SK-N-SH (cell line): ENCODE measurements around the gene CHSY3. TPM values are rescaled to one million over a fixed set of nuclear protein-coding genes. Genes with fewer than 3 reads are reported as not detected.

ENCODE experiments used
- CTCF ChIA-PET: fragments of 300-600, 350-600 bp; formaldehyde crosslinking; extraction: SDS; loops from one replicate; lab custom pipeline; 2021; lab: Yijun Ruan, JAX
- POLR2A ChIA-PET: fragments of 350-600 bp; sonication (Branson Sonifier 250); formaldehyde crosslinking; extraction: SDS; loops from one replicate; lab custom pipeline; 2020; ENCODE audit warnings: antibody characterized with exemption, inconsistent platforms; lab: Yijun Ruan, JAX
- DNase-seq: peaks from one replicate; pipeline ENCODE4 v3.0.0; 2012
- H2AFZ ChIP-seq: fragments of 200-600 bp; sonication (generic); 2 replicates; pipeline ENCODE4 v1.8.1; 2016; ENCODE audit warnings: antibody characterized with exemption, mild to moderate bottlenecking, low read depth
- H3F3A ChIP-seq: fragments of 200-600 bp; sonication (generic); replicated peaks from 2 replicates; pipeline ENCODE3; 2016; ENCODE audit warnings: antibody characterized with exemption, mild to moderate bottlenecking; ENCODE audit not compliant: insufficient read depth
- H3K27ac ChIP-seq, 2 experiments: fragments of 200-500 bp in 1 of 2; fragments of 200-600 bp in 1 of 2; sonication (Bioruptor generic) in 1 of 2; sonication (generic), shearing (Covaris generic) in 1 of 2; 2 replicates each; pipeline versions ENCODE4 v1.5.1 to v1.6.1; 2014 to 2016; ENCODE audit warnings: low read depth in 2 of 2, inconsistent platforms in 1 of 2, low read length in 1 of 2, mild to moderate bottlenecking in 1 of 2, mixed read lengths in 1 of 2
- H3K27me3 ChIP-seq: fragments of 200-600 bp; sonication (generic), shearing (Covaris generic); 2 replicates; pipeline ENCODE4 v1.6.1; 2016; ENCODE audit warnings: mixed run types; ENCODE audit not compliant: insufficient read depth
- H3K36me3 ChIP-seq, 2 experiments: fragments of 200-500 bp in 1 of 2; fragments of 200-600 bp in 1 of 2; sonication (Bioruptor generic) in 1 of 2; sonication (generic) in 1 of 2; replicated peaks in 1 of 2; 2 replicates each; pipeline versions ENCODE3 to v1.5.1; 2014 to 2016; ENCODE audit warnings: low read length in 1 of 2, mild to moderate bottlenecking in 1 of 2; ENCODE audit not compliant: insufficient read depth in 2 of 2, control insufficient read depth in 1 of 2
- H3K4me1 ChIP-seq, 2 experiments: fragments of 200-500 bp in 1 of 2; fragments of 200-600 bp in 1 of 2; sonication (Bioruptor generic) in 1 of 2; sonication (generic), shearing (Covaris generic) in 1 of 2; 2 replicates each; pipeline versions ENCODE4 v1.5.1 to v1.6.1; 2014 to 2016; ENCODE audit warnings: low read depth in 1 of 2, low read length in 1 of 2, mixed run types in 1 of 2; ENCODE audit not compliant: insufficient read depth in 2 of 2, control insufficient read depth in 1 of 2
- H3K4me2 ChIP-seq: fragments of 200-600 bp; sonication (generic), shearing (Covaris generic); 2 replicates; pipeline ENCODE4 v1.6.1; 2017; ENCODE audit warnings: mixed run types
- H3K4me3 ChIP-seq, 2 experiments: fragments of 200-500 bp in 1 of 2; fragments of 200-600 bp in 1 of 2; sonication (Bioruptor generic) in 1 of 2; sonication (generic), shearing (Covaris generic) in 1 of 2; 2 replicates each; pipeline versions ENCODE4 v1.5.1 to v1.8.1; 2014 to 2016; ENCODE audit warnings: low read depth in 2 of 2, inconsistent platforms in 1 of 2, low read length in 1 of 2, mild to moderate bottlenecking in 1 of 2, mixed read lengths in 1 of 2, moderate library complexity in 1 of 2
- H3K79me2 ChIP-seq: fragments of 200-600 bp; sonication (generic); 2 replicates; pipeline ENCODE4 v1.8.1; 2017; ENCODE audit warnings: mild to moderate bottlenecking; ENCODE audit not compliant: insufficient read depth
- H3K9ac ChIP-seq: fragments of 200-600 bp; sonication (generic); 2 replicates; pipeline ENCODE4 v1.6.1; 2017; ENCODE audit warnings: mixed run types
- H3K9me2 ChIP-seq: fragments of 200-600 bp; sonication (generic); 2 replicates; pipeline ENCODE4 v1.6.1; 2017; ENCODE audit warnings: mixed run types
- H3K9me3 ChIP-seq: fragments of 200-600 bp; sonication (generic); 2 replicates; pipeline ENCODE4 v1.6.1; 2017; ENCODE audit warnings: mixed run types, mild to moderate bottlenecking, moderate library complexity
- H4K20me1 ChIP-seq: fragments of 200-600 bp; sonication (generic); 2 replicates; pipeline ENCODE4 v1.6.1; 2017; ENCODE audit warnings: mild to moderate bottlenecking, mixed run types; ENCODE audit not compliant: insufficient read depth
- CHD2 ChIP-seq: fragments of 150-350 bp; IDR thresholded peaks from 2 replicates; pipeline ENCODE4 v1.6.1; 2018; ENCODE audit warnings: low read length; ENCODE audit not compliant: partially characterized antibody
- CTCF ChIP-seq: fragments of 200-600 bp; sonication (generic); IDR thresholded peaks from 2 replicates; pipeline ENCODE4 v1.6.1; 2017; ENCODE audit warnings: antibody characterized with exemption, mild to moderate bottlenecking, moderate library complexity
- ELF1 ChIP-seq: IDR thresholded peaks from 2 replicates; pipeline ENCODE4 v1.4.0; 2012
- EP300 ChIP-seq, 2 experiments: IDR thresholded peaks; 2 replicates each; pipeline versions ENCODE4 v1.4.0 to v1.6.1; 2012; ENCODE audit warnings: borderline replicate concordance in 1 of 2, low read depth in 1 of 2, low read length in 1 of 2
- EZH2phosphoT487 ChIP-seq: fragments of 200-600 bp; sonication (generic); IDR thresholded peaks from 2 replicates; pipeline ENCODE4 v1.6.1; 2017; ENCODE audit warnings: low read depth, mixed run types, mild to moderate bottlenecking, antibody characterized with exemption, moderate library complexity, borderline replicate concordance
- FOSL2 ChIP-seq: IDR thresholded peaks from 2 replicates; pipeline ENCODE4 v1.4.0; 2012; ENCODE audit warnings: low read depth, mild to moderate bottlenecking, moderate library complexity, borderline replicate concordance
- FOXJ3 ChIP-seq: sonication (generic); formaldehyde crosslinking; IDR thresholded peaks from 2 replicates; pipeline ENCODE4 v1.5.1; 2020; ENCODE audit warnings: mild to moderate bottlenecking, missing genetic modification reagents
- GABPA ChIP-seq: IDR thresholded peaks from 2 replicates; pipeline ENCODE4 v1.4.0; 2012; ENCODE audit warnings: low read depth, mild to moderate bottlenecking
- JUND ChIP-seq: IDR thresholded peaks from 2 replicates; pipeline ENCODE4 v1.4.0; 2012
- NFIC ChIP-seq: IDR thresholded peaks from 2 replicates; pipeline ENCODE4 v1.4.0; 2012; ENCODE audit warnings: borderline replicate concordance
- NRF1 ChIP-seq: IDR thresholded peaks from 2 replicates; pipeline ENCODE4 v1.6.1; 2012; ENCODE audit warnings: low read depth, mild to moderate bottlenecking, low read length
- PBX3 ChIP-seq: IDR thresholded peaks from 2 replicates; pipeline ENCODE4; 2012
- RCOR1 ChIP-seq: fragments of 150-350 bp; IDR thresholded peaks from 2 replicates; pipeline ENCODE4 v1.6.1; 2017; ENCODE audit warnings: antibody characterized with exemption, low read length
- REST ChIP-seq: IDR thresholded peaks from 2 replicates; pipeline ENCODE4 v1.6.1; 2012; ENCODE audit warnings: mild to moderate bottlenecking, low read depth, low read length, moderate library complexity
- RFX5 ChIP-seq: IDR thresholded peaks from 2 replicates; pipeline ENCODE4 v1.6.1; 2012; ENCODE audit warnings: mild to moderate bottlenecking, improper control_type of control experiment, low read length
- RXRA ChIP-seq: IDR thresholded peaks from 2 replicates; pipeline ENCODE4 v1.4.0; 2012; ENCODE audit warnings: low read depth, mild to moderate bottlenecking, borderline replicate concordance
- SMC3 ChIP-seq: IDR thresholded peaks from 2 replicates; pipeline ENCODE4 v1.6.1; 2012; ENCODE audit warnings: low read depth, low read length, improper control_type of control experiment
- TAF1 ChIP-seq: IDR thresholded peaks from 2 replicates; pipeline ENCODE4 v1.6.1; 2012; ENCODE audit warnings: low read depth, mild to moderate bottlenecking, low read length, moderate library complexity, borderline replicate concordance
- TCF12 ChIP-seq: IDR thresholded peaks from 2 replicates; pipeline ENCODE4 v1.4.0; 2012
- USF1 ChIP-seq: IDR thresholded peaks from 2 replicates; pipeline ENCODE4 v1.4.0; 2012; ENCODE audit warnings: low read depth, borderline replicate concordance
- USF2 ChIP-seq: fragments of 150-350 bp; IDR thresholded peaks from 2 replicates; pipeline ENCODE4 v1.6.1; 2017; ENCODE audit warnings: antibody characterized with exemption, low read length, low read depth, borderline replicate concordance
- WGBS: methylation state at CpG from one replicate; pipeline ENCODE4 v1.1.6; 2017; ENCODE audit warnings: low lambda C conversion rate; 5-methylcytosine and 5-hydroxymethylcytosine counted together
- polyA plus RNA-seq, 3 experiments: library from polyadenylated mRNA; depleted of rRNA; stranded (reverse); fragments of >200 nt; gene quantifications; 2 replicates each; pipeline ENCODE4 v1.2.3, GENCODE V29; 2012

Gene CHSY3
- polyA plus RNA-seq, 1 of the 3 experiments (the other 2 are of a cell fraction): not detected

- no peaks in the 10 kb centered on the region for H3F3A ChIP-seq
- DNase-seq: no peak
- TF ChIP-seq ELF1: no peak
- no peak for TF ChIP-seq FOSL2
- no peak for TF ChIP-seq USF2
- TF ChIP-seq USF1: no peak
- no peak for TF ChIP-seq RXRA
- no peak for TF ChIP-seq RCOR1
- no peak for TF ChIP-seq SMC3
- no peak for TF ChIP-seq NRF1
- TF ChIP-seq GABPA: no peak
- TF ChIP-seq NFIC: no peak
- no peak for TF ChIP-seq RFX5
- TF ChIP-seq CTCF: no peak
- H3K9me2 ChIP-seq: no peaks in the 10 kb centered on the region
- H3K27me3 ChIP-seq: no peaks in the 10 kb centered on the region
- H2AFZ ChIP-seq: no peak overlapping the region
- no peaks in the 10 kb centered on the region for H3K9me3 ChIP-seq
- no peak overlapping the region for H3K27ac ChIP-seq
- no peaks in the 10 kb centered on the region for H3K4me1 ChIP-seq
- no peaks in the 10 kb centered on the region for H3K79me2 ChIP-seq
- H3K9ac ChIP-seq: no peak overlapping the region
- 10% methylated on average over 1 of the region's 1 CpG for WGBS
- H3K4me3 ChIP-seq: no peak overlapping the region
- CTCF ChIA-PET: no interaction called here
- H3K36me3 ChIP-seq: no peaks in the 10 kb centered on the region
- POLR2A ChIA-PET: no interaction called here
- H4K20me1 ChIP-seq: no peaks in the 10 kb centered on the region
- H3K4me2 ChIP-seq: no peak overlapping the region
Observed at GRCh38 chr5:130102960-130103359, 198.7 kb downstream of the CHSY3 start.

GRCh38 chr5:130104895-130105688, 200.8 kb downstream of the CHSY3 start:
- ChIA-PET CTCF (no interaction called here), POLR2A (no interaction called here)
- no peaks in the 10 kb centered on the region for H4K20me1 ChIP-seq
- H3K27ac ChIP-seq: no peak overlapping the region
- H3K4me1 ChIP-seq: no peaks in the 10 kb centered on the region
- H3K9ac ChIP-seq: no peak overlapping the region
- no peaks in the 10 kb centered on the region for H3K9me3 ChIP-seq
- H3K79me2 ChIP-seq: no peaks in the 10 kb centered on the region
- H3K4me2 ChIP-seq: no peak overlapping the region
- no peak overlapping the region for H2AFZ ChIP-seq
- H3K27me3 ChIP-seq: no peaks in the 10 kb centered on the region
- DNase-seq: no peak
- WGBS: 5% methylated on average over 1 of the region's 1 CpG
- no peaks in the 10 kb centered on the region for H3K36me3 ChIP-seq
- H3K9me2 ChIP-seq: no peaks in the 10 kb centered on the region
- H3F3A ChIP-seq: no peaks in the 10 kb centered on the region
- H3K4me3 ChIP-seq: no peak overlapping the region
- TF ChIP-seq CHD2 (no peak), TCF12 (no peak), RFX5 (no peak), EZH2phosphoT487 (no peak), REST (no peak), PBX3 (no peak), EP300 (IDR thresholded peaks at IDR 0.05; ENCODE audit: borderline replicate concordance in 1 of 2, low read depth in 1 of 2, low read length in 1 of 2) (no peak), TAF1 (no peak), FOXJ3 (no peak), JUND (no peak), RCOR1 (no peak)
